Mucosa of descending colon (tissue), 3 donors: ENCODE data around the gene KMT2B. TPM values are rescaled to one million over a fixed set of nuclear protein-coding genes. Genes with fewer than 3 reads are reported as not detected.
"Not testable (repeated sequence)": the region's sequence is repeated elsewhere in the genome, so short reads cannot be mapped to it uniquely, and the experiment has no call there.

Experiments
- ATAC-seq: fragments of 200-7000 bp; cut with Tn5 transposase; one replicate; pipeline ENCODE4 v1.9.1; 2020; ENCODE audit warnings: mild to moderate bottlenecking, moderate library complexity
- DNase-seq, 3 donors: peaks; one replicate each; pipeline ENCODE4 v3.0.0-alpha.2; 2020
- H3K36me3 ChIP-seq: fragments of 200-600 bp; one replicate; pipeline ENCODE4 v1.8.0; 2021; ENCODE audit warnings: low read depth, mild to moderate bottlenecking
- H3K4me1 ChIP-seq: fragments of 200-600 bp; one replicate; pipeline ENCODE4 v1.8.0; 2021; ENCODE audit warnings: low read depth, mild to moderate bottlenecking
- H3K4me3 ChIP-seq: fragments of 200-600 bp; one replicate; pipeline ENCODE4 v1.8.0; 2021; ENCODE audit warnings: mild to moderate bottlenecking
- H3K9me3 ChIP-seq: fragments of 200-600 bp; one replicate; pipeline ENCODE4 v1.8.0; 2021; ENCODE audit warnings: mild to moderate bottlenecking
- intact Hi-C, 2 donors: fragments of 100-400 bp; cut with DNase I in 1 of 2; cut with micrococcal nuclease in 1 of 2; formaldehyde crosslinking; loops; one replicate each; pipeline versions ENCODE4 v1.11.0 to v1.11.1; 2022; cut with DNase I, micrococcal nuclease
- total RNA-seq, 3 donors: library from RNA; stranded (reverse); fragmentation: NEBNext Ultra II Directional in 2 of 3; extraction: Animal tissue kit (Norgen Biotek cat#: 25700) in 2 of 3; gene quantifications; one replicate each; pipeline versions ENCODE4 v1.2.1 to v1.2.4, GENCODE V29; 2021 to 2023
- TF ChIP-seq, protein P1 (sequence below): fragments of 200-600 bp; IDR thresholded peaks from one replicate; pipeline ENCODE4 v1.8.0; 2022; ENCODE audit warnings: antibody characterized with exemption, mild to moderate bottlenecking
- donor health status: DM: no; HTN: no; CAD: no; lungs with moderate emphysema.
- donor health status: DM: no; HTN: no; CAD: no.
- donor health status: DM: no; HTN: yes; CAD: no.

The KMT2B gene
- total RNA-seq, 3 donors from 2014 or later = 35.9 to 49.2 (median 37.5) TPM

DNA sequence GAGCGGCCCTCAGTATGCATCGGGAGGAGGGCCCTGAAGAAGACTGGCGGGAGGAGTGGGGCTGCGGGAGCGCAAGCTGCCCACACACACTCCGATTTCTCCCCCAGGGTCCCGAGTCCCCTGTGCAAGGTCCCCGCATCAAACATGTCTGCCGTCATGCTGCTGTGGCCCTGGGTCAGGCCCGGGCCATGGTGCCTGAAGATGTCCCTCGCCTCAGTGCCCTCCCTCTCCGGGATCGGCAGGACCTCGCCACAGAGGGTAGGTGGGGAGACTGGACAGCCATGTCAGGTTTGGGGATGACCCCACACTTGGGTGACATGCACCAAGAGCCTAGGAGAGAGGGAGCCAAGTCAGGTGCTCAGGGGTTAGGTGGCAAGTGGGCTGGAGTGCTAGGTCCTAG, 4.7 kb downstream of the KMT2B start:
- H3K9me3 ChIP-seq = no peaks in the 10 kb centered on the region
- TF ChIP-seq, protein P1, sequence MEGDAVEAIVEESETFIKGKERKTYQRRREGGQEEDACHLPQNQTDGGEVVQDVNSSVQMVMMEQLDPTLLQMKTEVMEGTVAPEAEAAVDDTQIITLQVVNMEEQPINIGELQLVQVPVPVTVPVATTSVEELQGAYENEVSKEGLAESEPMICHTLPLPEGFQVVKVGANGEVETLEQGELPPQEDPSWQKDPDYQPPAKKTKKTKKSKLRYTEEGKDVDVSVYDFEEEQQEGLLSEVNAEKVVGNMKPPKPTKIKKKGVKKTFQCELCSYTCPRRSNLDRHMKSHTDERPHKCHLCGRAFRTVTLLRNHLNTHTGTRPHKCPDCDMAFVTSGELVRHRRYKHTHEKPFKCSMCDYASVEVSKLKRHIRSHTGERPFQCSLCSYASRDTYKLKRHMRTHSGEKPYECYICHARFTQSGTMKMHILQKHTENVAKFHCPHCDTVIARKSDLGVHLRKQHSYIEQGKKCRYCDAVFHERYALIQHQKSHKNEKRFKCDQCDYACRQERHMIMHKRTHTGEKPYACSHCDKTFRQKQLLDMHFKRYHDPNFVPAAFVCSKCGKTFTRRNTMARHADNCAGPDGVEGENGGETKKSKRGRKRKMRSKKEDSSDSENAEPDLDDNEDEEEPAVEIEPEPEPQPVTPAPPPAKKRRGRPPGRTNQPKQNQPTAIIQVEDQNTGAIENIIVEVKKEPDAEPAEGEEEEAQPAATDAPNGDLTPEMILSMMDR = no peak
- peaks cover 27% of the 10 kb centered on the region for H3K36me3 ChIP-seq
- intact Hi-C loops = no loop called here
- H3K4me3 ChIP-seq = no peak overlapping the region
- DNase-seq = no peak
- no peak for ATAC-seq
- H3K4me1 ChIP-seq = peaks cover 10% of the 10 kb centered on the region

DNA sequence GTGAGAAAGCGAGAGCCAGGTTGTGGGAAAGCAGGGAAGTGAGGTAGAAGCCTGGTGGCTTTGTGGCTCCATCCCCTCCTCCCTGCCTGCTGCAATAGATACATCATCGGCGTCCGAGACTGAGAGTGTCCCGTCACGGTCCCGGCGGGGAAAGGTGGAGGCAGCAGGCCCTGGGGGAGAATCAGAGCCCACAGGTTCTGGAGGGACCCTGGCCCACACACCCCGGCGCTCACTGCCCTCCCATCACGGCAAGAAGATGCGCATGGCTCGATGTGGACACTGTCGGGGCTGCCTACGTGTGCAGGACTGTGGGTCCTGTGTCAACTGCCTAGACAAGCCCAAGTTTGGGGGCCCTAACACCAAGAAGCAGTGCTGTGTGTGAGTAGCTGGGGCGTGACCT, 5.1 kb downstream of the KMT2B start:
- intact Hi-C loops = no loop called here
- TF ChIP-seq, protein P1 = no peak

DNA sequence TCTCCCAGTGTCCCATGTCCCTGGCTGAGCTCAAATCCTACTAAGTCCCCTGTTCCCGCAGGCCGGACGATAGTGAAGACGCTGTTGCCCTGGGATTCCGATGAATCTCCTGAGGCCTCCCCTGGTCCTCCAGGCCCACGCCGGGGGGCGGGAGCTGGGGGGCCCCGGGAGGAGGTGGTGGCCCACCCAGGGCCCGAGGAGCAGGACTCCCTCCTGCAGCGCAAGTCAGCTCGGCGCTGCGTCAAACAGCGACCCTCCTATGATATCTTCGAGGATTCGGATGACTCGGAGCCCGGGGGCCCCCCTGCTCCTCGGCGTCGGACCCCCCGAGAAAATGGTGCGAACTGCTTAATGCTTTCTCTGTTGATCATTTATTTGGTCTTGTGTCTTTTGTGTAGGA, 5.9 kb downstream of the KMT2B start:
- no peaks in the 10 kb centered on the region for H3K9me3 ChIP-seq
- TF ChIP-seq, protein P1 = no peak
- no peak for ATAC-seq
- H3K4me3 ChIP-seq = no peak overlapping the region
- no peak for DNase-seq
- peaks cover 35% of the 10 kb centered on the region for H3K36me3 ChIP-seq
- H3K4me1 ChIP-seq = peaks cover 9% of the 10 kb centered on the region
- intact Hi-C loops = no loop called here

More for the DNA sequence above, 5.1 kb downstream of the KMT2B start:
- no peak overlapping the region for H3K4me3 ChIP-seq
- ATAC-seq (no peak), DNase-seq (no peak)
- H3K4me1 ChIP-seq = peaks cover 10% of the 10 kb centered on the region
- H3K9me3 ChIP-seq = no peaks in the 10 kb centered on the region
- peaks cover 31% of the 10 kb centered on the region for H3K36me3 ChIP-seq

DNA sequence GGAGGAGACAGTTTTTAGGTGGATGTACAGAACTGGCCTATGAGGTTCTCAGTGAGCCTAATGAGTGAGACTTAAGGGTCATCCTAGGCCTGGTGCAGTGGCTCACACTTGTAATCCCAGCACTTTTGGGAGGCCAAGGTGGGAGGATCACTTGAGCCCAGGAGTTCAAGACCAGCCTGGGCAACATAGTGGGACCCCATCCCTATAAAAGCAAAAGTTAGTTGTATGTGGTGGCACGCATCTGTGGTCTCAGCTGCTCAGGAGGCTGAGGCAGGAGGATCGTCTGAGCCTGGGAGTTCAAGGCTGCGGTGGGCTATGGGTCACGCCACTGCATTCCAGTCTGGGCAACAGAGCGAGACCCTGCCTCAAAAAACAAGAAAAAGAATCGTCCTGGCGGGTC, 6.3 kb downstream of the KMT2B start:
- peaks cover 39% of the 10 kb centered on the region for H3K36me3 ChIP-seq
- H3K4me3 ChIP-seq, H3K4me1 ChIP-seq, DNase-seq, intact Hi-C loops, ATAC-seq, H3K9me3 ChIP-seq: not testable (repeated sequence)

DNA sequence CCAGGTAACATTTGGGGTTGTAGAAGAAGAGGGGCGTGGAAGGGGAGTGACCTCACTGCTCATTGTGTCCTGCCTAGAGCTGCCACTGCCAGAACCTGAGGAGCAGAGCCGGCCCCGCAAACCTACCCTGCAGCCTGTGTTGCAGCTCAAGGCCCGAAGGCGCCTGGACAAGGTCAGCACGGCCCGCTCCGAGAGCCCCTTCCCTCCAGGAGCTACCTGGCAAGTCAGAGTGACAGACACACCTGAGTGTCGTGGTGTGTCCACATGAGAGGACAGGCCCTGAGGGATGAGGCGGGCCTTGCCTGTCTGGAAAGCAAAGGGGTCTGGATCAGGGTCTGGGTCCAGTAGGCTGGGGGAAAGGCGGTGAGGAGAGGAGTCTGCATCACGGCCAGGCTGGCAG, 6.8 kb downstream of the KMT2B start:
- DNase-seq = no peak
- Histone ChIP-seq H3K36me3 (peaks cover 41% of the 10 kb centered on the region), H3K4me1 (no peaks in the 10 kb centered on the region), H3K9me3 (no peaks in the 10 kb centered on the region), H3K4me3 (no peak overlapping the region)
- no peak for ATAC-seq
- TF ChIP-seq, protein P1 = no peak
- intact Hi-C loops = no loop called here

DNA sequence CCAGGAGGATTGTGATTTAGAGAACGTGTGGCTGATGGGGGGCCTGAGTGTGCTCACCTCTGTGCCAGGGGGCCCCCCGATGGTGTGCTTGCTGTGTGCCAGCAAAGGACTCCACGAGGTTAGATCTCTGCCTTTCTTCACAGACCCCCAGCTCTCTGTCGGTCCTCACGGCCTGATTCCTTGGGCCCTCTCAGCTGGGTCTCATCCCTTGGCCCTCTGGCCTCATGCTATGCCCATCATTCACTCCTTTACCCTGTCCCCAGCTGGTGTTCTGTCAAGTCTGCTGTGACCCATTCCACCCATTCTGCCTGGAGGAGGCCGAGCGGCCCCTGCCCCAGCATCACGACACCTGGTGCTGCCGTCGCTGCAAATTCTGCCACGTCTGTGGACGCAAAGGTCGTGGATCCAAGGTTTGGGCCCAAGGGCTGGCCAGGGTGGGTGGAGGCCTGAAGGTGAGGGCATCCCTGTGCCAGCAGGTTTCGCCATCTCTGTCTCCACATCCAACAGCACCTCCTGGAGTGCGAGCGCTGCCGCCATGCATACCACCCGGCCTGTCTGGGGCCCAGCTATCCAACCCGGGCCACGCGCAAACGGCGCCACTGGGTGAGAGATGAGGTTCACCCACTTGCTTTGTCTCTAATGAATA, 7.5 kb downstream of the KMT2B start:
- intact Hi-C loops = no loop called here
- DNase-seq = no peak
- no peak overlapping the region for H3K4me3 ChIP-seq
- H3K4me1 ChIP-seq = no peaks in the 10 kb centered on the region
- H3K36me3 ChIP-seq = peaks cover 46% of the 10 kb centered on the region
- TF ChIP-seq, protein P1 = no peak
- ATAC-seq = no peak
- no peaks in the 10 kb centered on the region for H3K9me3 ChIP-seq
